ENCODE results near the gene RNLS. TPM values are rescaled to one million over a fixed set of nuclear protein-coding genes. Genes with fewer than 3 reads are reported as not detected.

RNLS gene
- total RNA-seq, 1 experiment from 2014 or later: 8.7 TPM

DNA sequence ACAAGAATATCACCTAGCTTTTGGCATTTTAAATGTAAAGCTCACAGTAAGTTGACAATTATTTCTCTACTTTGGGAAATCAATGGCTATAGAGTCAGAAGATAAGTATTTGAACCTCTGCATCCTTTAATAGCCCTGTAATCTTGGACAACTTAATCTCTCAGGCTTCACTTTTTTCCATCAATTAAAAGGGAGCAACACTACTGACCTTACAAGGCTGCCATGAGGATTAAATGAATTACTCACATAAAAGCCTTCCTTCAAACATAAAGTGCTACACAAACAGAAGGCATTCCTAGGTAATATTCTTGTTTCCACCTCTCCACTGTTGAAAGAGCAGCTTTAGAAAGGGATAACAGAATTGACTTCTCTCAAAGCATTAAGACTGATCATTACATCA is 266.0 kb downstream of the RNLS start (continued):
- TF ChIP-seq ZNF532 (CRISPR knock-in tag; IDR thresholded peaks at IDR 0.05; ENCODE audit: borderline replicate concordance) (no peak), ZNF138 (CRISPR knock-in tag; conservative IDR thresholded peaks at IDR 0.05) (no peak), MYBL2 (CRISPR knock-in tag; IDR thresholded peaks at IDR 0.05) (no peak), ATF1 (CRISPR knock-in tag; IDR thresholded peaks at IDR 0.05) (no peak), ATF3 (CRISPR knock-in tag; conservative IDR thresholded peaks at IDR 0.05) (no peak), RORB (CRISPR knock-in tag; IDR thresholded peaks at IDR 0.05) (no peak), ZNF423 (CRISPR knock-in tag; IDR thresholded peaks at IDR 0.05) (no peak)
- TF ChIP-seq, protein P1, sequence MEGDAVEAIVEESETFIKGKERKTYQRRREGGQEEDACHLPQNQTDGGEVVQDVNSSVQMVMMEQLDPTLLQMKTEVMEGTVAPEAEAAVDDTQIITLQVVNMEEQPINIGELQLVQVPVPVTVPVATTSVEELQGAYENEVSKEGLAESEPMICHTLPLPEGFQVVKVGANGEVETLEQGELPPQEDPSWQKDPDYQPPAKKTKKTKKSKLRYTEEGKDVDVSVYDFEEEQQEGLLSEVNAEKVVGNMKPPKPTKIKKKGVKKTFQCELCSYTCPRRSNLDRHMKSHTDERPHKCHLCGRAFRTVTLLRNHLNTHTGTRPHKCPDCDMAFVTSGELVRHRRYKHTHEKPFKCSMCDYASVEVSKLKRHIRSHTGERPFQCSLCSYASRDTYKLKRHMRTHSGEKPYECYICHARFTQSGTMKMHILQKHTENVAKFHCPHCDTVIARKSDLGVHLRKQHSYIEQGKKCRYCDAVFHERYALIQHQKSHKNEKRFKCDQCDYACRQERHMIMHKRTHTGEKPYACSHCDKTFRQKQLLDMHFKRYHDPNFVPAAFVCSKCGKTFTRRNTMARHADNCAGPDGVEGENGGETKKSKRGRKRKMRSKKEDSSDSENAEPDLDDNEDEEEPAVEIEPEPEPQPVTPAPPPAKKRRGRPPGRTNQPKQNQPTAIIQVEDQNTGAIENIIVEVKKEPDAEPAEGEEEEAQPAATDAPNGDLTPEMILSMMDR (IDR thresholded peaks at IDR 0.05): no peak
- TF ChIP-seq, protein P2, sequence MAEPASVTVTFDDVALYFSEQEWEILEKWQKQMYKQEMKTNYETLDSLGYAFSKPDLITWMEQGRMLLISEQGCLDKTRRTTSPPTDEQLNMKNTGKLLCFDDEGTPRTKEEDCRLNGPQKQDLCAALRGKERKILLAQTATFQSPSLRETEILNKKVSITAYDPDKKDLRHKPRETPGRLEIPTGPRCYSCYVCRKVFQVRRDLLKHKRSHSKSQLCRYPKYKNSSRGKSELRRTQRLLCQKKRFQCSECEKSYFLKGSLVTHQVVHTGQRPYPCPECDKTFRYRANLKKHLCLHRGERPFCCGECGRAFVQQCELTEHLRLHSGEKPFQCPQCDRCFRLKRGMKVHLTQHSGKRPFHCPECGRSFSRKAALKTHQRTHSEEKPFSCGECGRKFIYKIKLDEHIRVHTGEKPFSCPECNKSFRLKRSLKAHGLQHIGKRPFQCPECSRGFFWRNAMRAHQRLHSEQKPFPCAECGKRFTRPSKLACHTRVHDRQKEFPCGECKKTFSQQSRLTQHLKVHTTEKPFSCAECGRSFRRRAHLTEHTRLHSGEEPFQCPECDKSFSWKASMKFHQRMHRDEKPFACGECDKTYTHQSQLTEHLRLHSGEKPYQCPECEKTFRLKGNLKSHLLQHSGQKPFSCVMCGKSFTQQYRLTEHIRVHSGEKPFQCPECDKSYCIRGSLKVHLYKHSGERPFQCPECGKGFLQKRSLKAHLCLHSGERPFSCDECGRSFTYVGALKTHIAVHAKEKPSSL (CRISPR knock-in tag; conservative IDR thresholded peaks at IDR 0.05): no peak

GRCh38 chr10:88316292-88316861 is 266.7 kb downstream of the RNLS start:
- ChIA-PET POLR2A (no interaction called here), CTCF (interaction anchor here (1.8 kb wide), 1 partner anchor 267 kb away, joined by 4 read pairs; the partner anchor contains the start of gene RNLS)
- Mint-ChIP-seq H3K27me3 (ENCODE audit: low read depth) (no peaks in the 10 kb centered on the region), H3K36me3 (peaks cover 21% of the 10 kb centered on the region), H3K4me3 (no peak overlapping the region), H3K9me3 (peaks cover 27% of the 10 kb centered on the region), H3K27ac (no peak overlapping the region), H3K4me1 (peaks cover 10% of the 10 kb centered on the region)
- TF ChIP-seq SOX15 (CRISPR knock-in tag; IDR thresholded peaks at IDR 0.05) (no peak), ZNF532 (CRISPR knock-in tag; IDR thresholded peaks at IDR 0.05; ENCODE audit: borderline replicate concordance) (no peak), ZNF121 (CRISPR knock-in tag; IDR thresholded peaks at IDR 0.05) (no peak), GABPB1 (CRISPR knock-in tag; IDR thresholded peaks at IDR 0.05) (no peak), HMGA2 (CRISPR knock-in tag; IDR thresholded peaks at IDR 0.05) (no peak), ZNF232 (CRISPR knock-in tag; IDR thresholded peaks at IDR 0.05) (no peak), TEAD1 (CRISPR knock-in tag; IDR thresholded peaks at IDR 0.05) (no peak), USF1 (CRISPR knock-in tag; IDR thresholded peaks at IDR 0.05) (no peak), NFYB (CRISPR knock-in tag; conservative IDR thresholded peaks at IDR 0.05; ENCODE audit: low read depth) (no peak), OVOL2 (CRISPR knock-in tag; IDR thresholded peaks at IDR 0.05; ENCODE audit: borderline replicate concordance) (no peak)
- TF ChIP-seq, protein P3, sequence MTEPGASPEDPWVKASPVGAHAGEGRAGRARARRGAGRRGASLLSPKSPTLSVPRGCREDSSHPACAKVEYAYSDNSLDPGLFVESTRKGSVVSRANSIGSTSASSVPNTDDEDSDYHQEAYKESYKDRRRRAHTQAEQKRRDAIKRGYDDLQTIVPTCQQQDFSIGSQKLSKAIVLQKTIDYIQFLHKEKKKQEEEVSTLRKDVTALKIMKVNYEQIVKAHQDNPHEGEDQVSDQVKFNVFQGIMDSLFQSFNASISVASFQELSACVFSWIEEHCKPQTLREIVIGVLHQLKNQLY (CRISPR knock-in tag; IDR thresholded peaks at IDR 0.05): no peak
- ATAC-seq (no peak), DNase-seq (ENCODE audit: low spot score) (no peak)

All from WTC11 (cell line).